K562 treated with DMSO at 1 percent for 12 hours (cell line): Measurements from ENCODE around the gene ARHGEF4. TPM values are rescaled to one million over a fixed set of nuclear protein-coding genes. Genes with fewer than 3 reads are reported as not detected.

Source experiments
- total RNA-seq: library from RNA; unstranded; fragments of 300-600 nt; gene quantifications from 2 replicates; pipeline ENCODE4 v1.2.3, GENCODE V29; 2022; ENCODE audit not compliant: insufficient read depth

Gene ARHGEF4, protein sequence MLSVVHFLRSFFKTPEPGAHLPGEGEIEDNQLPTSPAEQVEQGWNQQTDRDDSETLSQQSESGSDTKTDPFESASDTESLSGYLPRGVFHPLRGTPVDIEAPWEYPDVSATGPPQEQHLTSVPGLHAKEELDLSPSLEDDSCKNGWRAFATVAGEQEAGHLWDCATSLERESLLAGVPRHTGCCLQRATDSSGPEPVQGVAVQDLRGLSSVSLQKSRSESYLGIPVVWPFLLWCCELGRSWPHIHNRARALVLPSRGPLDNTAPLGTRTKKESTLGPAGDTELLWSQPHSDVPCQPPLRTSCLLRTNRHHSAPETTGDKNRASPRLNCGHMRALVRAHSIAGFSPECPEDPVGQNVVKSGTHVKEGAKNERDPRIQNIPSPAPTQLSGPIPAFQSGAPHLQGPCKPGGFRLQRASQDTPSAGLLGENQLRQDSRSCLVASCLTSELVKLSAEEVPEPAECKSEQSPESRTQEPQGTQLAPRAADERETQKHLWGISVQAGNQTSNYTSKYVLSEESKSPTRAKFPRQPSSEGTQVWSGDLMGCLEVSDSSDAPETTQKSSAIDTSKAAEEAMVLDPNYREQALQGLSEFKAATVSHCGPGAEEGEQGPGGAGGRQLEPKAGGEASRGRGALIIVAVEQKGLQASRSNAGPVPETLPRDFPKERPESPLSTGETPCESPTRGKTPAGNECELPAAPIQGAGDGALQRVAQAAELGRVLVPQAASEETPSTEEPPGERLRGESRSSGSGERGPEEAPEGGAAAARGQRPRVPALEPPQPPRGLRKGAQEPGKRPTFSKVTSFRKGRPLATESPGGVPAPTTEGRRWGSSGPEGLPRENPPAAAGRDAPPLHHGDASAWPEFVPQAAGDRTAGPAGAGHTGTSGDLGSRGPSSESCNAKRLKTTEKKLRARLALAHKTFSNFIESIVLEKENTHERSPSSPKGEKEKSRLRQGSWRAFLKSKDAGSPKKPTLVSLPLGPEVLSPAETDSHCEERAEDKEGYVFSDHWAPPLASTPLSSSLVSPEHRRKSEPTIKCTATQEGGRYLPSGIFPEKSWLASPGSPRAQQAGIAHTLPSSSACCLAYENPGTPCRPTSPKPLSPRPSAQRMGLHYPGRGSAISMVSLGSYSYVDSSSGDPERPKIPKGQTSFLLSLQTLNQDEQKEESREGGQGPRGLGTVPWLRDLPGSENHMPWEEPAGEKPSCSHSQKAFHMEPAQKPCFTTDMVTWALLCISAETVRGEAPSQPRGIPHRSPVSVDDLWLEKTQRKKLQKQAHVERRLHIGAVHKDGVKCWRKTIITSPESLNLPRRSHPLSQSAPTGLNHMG (N-terminal part only)
- not detected in 2 replicates for total RNA-seq

DNA sequence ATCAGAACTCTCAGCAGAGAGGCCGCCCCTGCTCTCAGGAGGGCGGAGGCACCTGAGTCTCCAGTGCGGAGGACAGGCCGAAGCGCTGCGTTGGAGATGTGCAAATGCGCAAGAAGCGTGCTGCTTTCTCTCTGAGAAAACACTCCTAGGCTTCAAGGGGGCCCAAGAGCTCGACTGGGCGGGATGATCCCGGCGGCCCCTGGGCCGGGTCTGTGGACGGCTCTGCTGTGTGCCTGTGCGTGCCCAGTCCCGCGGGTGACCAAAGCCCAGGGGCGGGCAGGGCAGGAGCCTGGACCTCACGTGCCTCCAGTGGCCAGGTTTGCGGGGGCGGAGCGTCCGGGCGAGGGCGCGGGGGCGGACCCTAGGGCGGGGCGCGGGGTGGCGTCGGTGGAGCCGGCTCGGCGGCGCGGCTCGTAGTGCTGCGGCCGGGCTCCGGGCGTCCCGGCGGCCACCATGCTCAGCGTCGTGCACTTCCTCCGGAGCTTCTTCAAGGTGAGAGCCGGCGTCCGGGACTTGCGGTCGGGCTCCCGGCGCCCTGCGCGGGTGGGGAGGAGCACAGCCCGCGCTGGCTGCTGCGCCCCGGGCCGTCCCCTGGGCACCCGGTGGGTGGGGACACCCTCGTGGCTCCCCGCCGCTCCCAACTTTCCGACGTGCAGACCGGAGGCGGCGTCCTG, at the start of gene ARHGEF4:
ARHGEF4 (plus strand) TSS at position 414 of the 674 bp plus-strand sequence; CDS start at position 454, 40 bp downstream.

GRCh38 chr2:131093006-131093695, 256.4 kb downstream of the ARHGEF4 start, which contains the start of gene FAM168B:
Gene FAM168B (minus strand): TSS chr2:131093460. CDS start chr2:131082646, 10,814 bp downstream.

Other genes starting within 250 kb of the ARHGEF4 start
- not detected in 2 replicates for gene CFC1, start 237.3 kb upstream of the ARHGEF4 start, total RNA-seq
- gene POTEJ, start 225.5 kb upstream of the ARHGEF4 start, total RNA-seq, result not detected in 2 replicates
- gene GPR148, start 107.8 kb upstream of the ARHGEF4 start, total RNA-seq, result not detected in 2 replicates
- gene AMER3, start 81.4 kb upstream of the ARHGEF4 start, total RNA-seq, result not detected in 2 replicates